Measurements from ENCODE around the gene GPC6.

DNA sequence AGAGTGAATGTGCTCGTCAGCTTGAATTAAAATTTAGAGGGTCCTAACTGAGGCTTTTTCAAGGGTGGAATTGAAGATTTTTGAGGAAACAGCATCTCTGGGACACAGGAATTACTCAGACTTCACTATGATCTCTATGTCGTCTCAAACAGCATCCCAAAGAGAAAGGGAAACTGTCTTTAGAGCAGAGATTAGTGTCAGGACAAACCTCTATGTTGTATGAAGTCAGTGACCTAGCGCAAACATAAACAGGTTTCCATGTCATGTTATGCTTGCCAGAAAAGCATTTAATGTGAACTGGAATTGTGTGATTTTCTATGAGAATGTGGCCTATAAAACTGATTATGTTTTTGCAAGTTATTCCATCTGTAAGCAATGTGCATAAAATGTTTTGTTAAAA, 573.7 kb downstream of the GPC6 start:
- no peak for TF ChIP-seq EZH2phosphoT487 (IDR thresholded peaks at IDR 0.05; ENCODE audit: borderline replicate concordance, low read depth)
- TF ChIP-seq TEAD4 (IDR thresholded peaks at IDR 0.05; ENCODE audit: borderline replicate concordance, insufficient read depth): no peak
- TF ChIP-seq, protein P1, sequence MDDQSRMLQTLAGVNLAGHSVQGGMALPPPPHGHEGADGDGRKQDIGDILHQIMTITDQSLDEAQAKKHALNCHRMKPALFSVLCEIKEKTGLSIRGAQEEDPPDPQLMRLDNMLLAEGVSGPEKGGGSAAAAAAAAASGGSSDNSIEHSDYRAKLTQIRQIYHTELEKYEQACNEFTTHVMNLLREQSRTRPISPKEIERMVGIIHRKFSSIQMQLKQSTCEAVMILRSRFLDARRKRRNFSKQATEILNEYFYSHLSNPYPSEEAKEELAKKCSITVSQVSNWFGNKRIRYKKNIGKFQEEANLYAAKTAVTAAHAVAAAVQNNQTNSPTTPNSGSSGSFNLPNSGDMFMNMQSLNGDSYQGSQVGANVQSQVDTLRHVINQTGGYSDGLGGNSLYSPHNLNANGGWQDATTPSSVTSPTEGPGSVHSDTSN (IDR thresholded peaks at IDR 0.05): no peak
- TF ChIP-seq, protein P2, sequence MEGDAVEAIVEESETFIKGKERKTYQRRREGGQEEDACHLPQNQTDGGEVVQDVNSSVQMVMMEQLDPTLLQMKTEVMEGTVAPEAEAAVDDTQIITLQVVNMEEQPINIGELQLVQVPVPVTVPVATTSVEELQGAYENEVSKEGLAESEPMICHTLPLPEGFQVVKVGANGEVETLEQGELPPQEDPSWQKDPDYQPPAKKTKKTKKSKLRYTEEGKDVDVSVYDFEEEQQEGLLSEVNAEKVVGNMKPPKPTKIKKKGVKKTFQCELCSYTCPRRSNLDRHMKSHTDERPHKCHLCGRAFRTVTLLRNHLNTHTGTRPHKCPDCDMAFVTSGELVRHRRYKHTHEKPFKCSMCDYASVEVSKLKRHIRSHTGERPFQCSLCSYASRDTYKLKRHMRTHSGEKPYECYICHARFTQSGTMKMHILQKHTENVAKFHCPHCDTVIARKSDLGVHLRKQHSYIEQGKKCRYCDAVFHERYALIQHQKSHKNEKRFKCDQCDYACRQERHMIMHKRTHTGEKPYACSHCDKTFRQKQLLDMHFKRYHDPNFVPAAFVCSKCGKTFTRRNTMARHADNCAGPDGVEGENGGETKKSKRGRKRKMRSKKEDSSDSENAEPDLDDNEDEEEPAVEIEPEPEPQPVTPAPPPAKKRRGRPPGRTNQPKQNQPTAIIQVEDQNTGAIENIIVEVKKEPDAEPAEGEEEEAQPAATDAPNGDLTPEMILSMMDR (IDR thresholded peaks at IDR 0.05): no peak
- no peak for TF ChIP-seq TAF1 (IDR thresholded peaks at IDR 0.05; ENCODE audit: borderline replicate concordance, low read depth, low read length)
